GM18861 (cell line): ENCODE data around the gene IL17RB.
A peak's percentile ranks its signal among the peaks of the same experiment; 100 is the strongest.

Experiments used
- ATAC-seq: cut with Tn5 transposase; IDR thresholded peaks from one replicate; pipeline ENCODE4 v1.9.1; 2021; ENCODE audit not compliant: unreplicated experiment

Gene IL17RB

GRCh38 chr3:53858096-53858741 lies 11.9 kb downstream of the IL17RB start:
- ATAC-seq = no peak

GRCh38 chr3:53859178-53859577 lies 12.8 kb downstream of the IL17RB start:
- no peak for ATAC-seq

- ATAC-seq = no peak
These were observed 13.8 kb downstream of the IL17RB start for GRCh38 chr3:53860196-53860595.

- ATAC-seq = no peak
These were observed 15.9 kb downstream of the IL17RB start for GRCh38 chr3:53862241-53862640.

GRCh38 chr3:53863145-53863544 lies 16.8 kb downstream of the IL17RB start:
- ATAC-seq = peak; percentile 45

- ATAC-seq = peak; percentile 88
These were observed 19.5 kb downstream of the IL17RB start for GRCh38 chr3:53865732-53866499.

GRCh38 chr3:53880396-53881345 lies 34.3 kb downstream of the IL17RB start:
- no peak for ATAC-seq

- ATAC-seq = peak; percentile 68
These were observed 35.6 kb downstream of the IL17RB start, which contains the start of gene ACTR8 for GRCh38 chr3:53881691-53882593. ACTR8 (minus strand) TSS chr3:53882152; CDS start chr3:53882101, 51 bp downstream.

- ATAC-seq = no peak
These were observed 36.6 kb downstream of the IL17RB start for GRCh38 chr3:53883008-53883407.

GRCh38 chr3:53884623-53885022 lies 38.3 kb downstream of the IL17RB start:
- no peak for ATAC-seq

GRCh38 chr3:53885239-53885638 lies 38.9 kb downstream of the IL17RB start:
- ATAC-seq = no peak

GRCh38 chr3:53887446-53887845 lies 41.1 kb downstream of the IL17RB start:
- ATAC-seq = no peak

GRCh38 chr3:53888232-53888631 lies 41.9 kb downstream of the IL17RB start:
- no peak for ATAC-seq

GRCh38 chr3:53890726-53891475 lies 44.5 kb downstream of the IL17RB start:
- ATAC-seq = no peak

- ATAC-seq = peak; percentile 92
These were observed 45.3 kb downstream of the IL17RB start, which contains the start of gene SELENOK for GRCh38 chr3:53891497-53892285. SELENOK (minus strand) TSS chr3:53891859.

- ATAC-seq = no peak
These were observed 45.9 kb downstream of the IL17RB start for GRCh38 chr3:53892286-53892637.

GRCh38 chr3:53899750-53900149 lies 53.4 kb downstream of the IL17RB start:
- no peak for ATAC-seq

- no peak for ATAC-seq
These were observed 54.4 kb downstream of the IL17RB start for GRCh38 chr3:53900666-53901331.
